Measurements from ENCODE around the gene ELN.

- TF ChIP-seq CTCF (conservative IDR thresholded peaks at IDR 0.05; ENCODE audit: low read depth, low read length) (no peak), EZH2 (IDR thresholded peaks at IDR 0.05; ENCODE audit: borderline replicate concordance, low read depth, low read length, poor library complexity, severe bottlenecking) (no peak)
Observed at GRCh38 chr7:74070619-74070921, 42.6 kb downstream of the ELN start.
